GM12878 (cell line): Measurements from ENCODE around the gene NID1. TPM values are rescaled to one million over a fixed set of nuclear protein-coding genes. Genes with fewer than 3 reads are reported as not detected.

Source experiments
- ATAC-seq: fragments of 200-7000 bp; cut with Tn5 transposase; 3 replicates; pipeline ENCODE4 v1.9.1; 2020; ENCODE audit warnings: mild to moderate bottlenecking, moderate library complexity
- BruUV-seq: library from RNA; stranded (reverse); fragments of 400-500 nt; replicated peaks from 2 replicates; lab custom pipeline; 2021; lab: Mats Ljungman, UMichigan
- CTCF ChIA-PET: fragments of 300-600 bp; sonication (Branson Sonifier 250); formaldehyde crosslinking; extraction: SDS; loops from one replicate; lab custom pipeline; 2021; ENCODE audit warnings: inconsistent platforms; lab: Yijun Ruan, JAX
- POLR2A ChIA-PET: fragments of 350-600 bp; formaldehyde crosslinking; extraction: SDS; loops from one replicate; lab custom pipeline; 2021; ENCODE audit warnings: inconsistent platforms; lab: Charles Lee
- RAD21 ChIA-PET: fragments of 300-600 bp; sonication (Branson Sonifier 250); formaldehyde crosslinking; loops from one replicate; lab custom pipeline; 2023; ENCODE audit warnings: antibody characterized with exemption; ENCODE audit not compliant: unreplicated experiment; lab: Charles Lee
- SMC1A ChIA-PET: fragments of 300-600 bp; sonication (Branson Sonifier 250); formaldehyde crosslinking; loops from one replicate; lab custom pipeline; 2023; ENCODE audit not compliant: unreplicated experiment, uncharacterized antibody; lab: Charles Lee
- DNase-seq: peaks from one replicate; pipeline ENCODE4 v3.0.0-alpha.2; 2011; ENCODE audit warnings: low read depth, low spot score
- FAIRE-seq: peaks from 3 replicates; lab custom pipeline; 2011; peaks lifted over from hg19 to GRCh38; lab: Jason Lieb, UNC
- H2AFZ ChIP-seq: 2 replicates; pipeline ENCODE4 v1.6.0; 2011; ENCODE audit warnings: low read depth, low read length, control low read depth; ENCODE audit not compliant: control insufficient read depth
- H3K27ac ChIP-seq: 2 replicates; pipeline ENCODE4 v1.5.1; 2011; ENCODE audit warnings: control low read depth; ENCODE audit not compliant: control insufficient read depth, insufficient read depth
- H3K27me3 ChIP-seq, 2 experiments: replicated peaks in 1 of 2; 2 replicates each; pipeline versions ENCODE4 v1.6.0 to v1.6.1; 2011; ENCODE audit warnings: low read length in 1 of 2; ENCODE audit not compliant: control insufficient read depth in 2 of 2, insufficient read depth in 2 of 2
- H3K36me3 ChIP-seq, 2 experiments: 2 replicates each; pipeline ENCODE4 v1.5.1; 2011; ENCODE audit warnings: low read length in 1 of 2; ENCODE audit not compliant: control insufficient read depth in 2 of 2, insufficient read depth in 2 of 2
- H3K4me1 ChIP-seq: 2 replicates; pipeline ENCODE4 v1.6.1; 2011; ENCODE audit warnings: mild to moderate bottlenecking, low read length, moderate library complexity, mixed read lengths; ENCODE audit not compliant: control insufficient read depth, insufficient read depth
- H3K4me2 ChIP-seq: 2 replicates; pipeline ENCODE4 v1.6.0; 2011; ENCODE audit warnings: control low read depth; ENCODE audit not compliant: control insufficient read depth, insufficient read depth
- H3K4me3 ChIP-seq: fragments of 200-600 bp; sonication (generic); 2 replicates; pipeline ENCODE4 v1.5.1; 2016
- H3K79me2 ChIP-seq: 2 replicates; pipeline ENCODE4 v1.6.0; 2011; ENCODE audit warnings: low read length; ENCODE audit not compliant: control insufficient read depth, insufficient read depth
- H3K9ac ChIP-seq: 2 replicates; pipeline ENCODE4 v1.8.0; 2011; ENCODE audit warnings: low read length, control low read depth, mixed read lengths; ENCODE audit not compliant: control insufficient read depth, insufficient read depth
- H3K9me3 ChIP-seq: replicated peaks from 3 replicates; pipeline ENCODE4 v1.5.1; 2011; ENCODE audit warnings: mild to moderate bottlenecking, low read length; ENCODE audit not compliant: control insufficient read depth, insufficient read depth
- H4K20me1 ChIP-seq: 2 replicates; pipeline ENCODE4 v1.6.0; 2011; ENCODE audit not compliant: control insufficient read depth, insufficient read depth
- BCL3 ChIP-seq: IDR thresholded peaks from 2 replicates; pipeline ENCODE4 v1.6.1; 2011; ENCODE audit warnings: borderline replicate concordance, low read depth, mild to moderate bottlenecking, moderate library complexity, low read length; ENCODE audit not compliant: insufficient read depth, poor library complexity, severe bottlenecking
- IKZF1 ChIP-seq: fragments of 450-650 bp; conservative IDR thresholded peaks from 2 replicates; pipeline ENCODE4 v1.6.1; 2017; ENCODE audit warnings: antibody characterized with exemption, mild to moderate bottlenecking
- NFYB ChIP-seq: IDR thresholded peaks from 2 replicates; pipeline ENCODE4 v1.6.1; 2011; ENCODE audit warnings: low read depth, mild to moderate bottlenecking, low read length, improper control_type of control experiment, moderate library complexity; ENCODE audit not compliant: insufficient read depth
- PAX5 ChIP-seq: IDR thresholded peaks from 2 replicates; pipeline ENCODE4 v1.6.1; 2011; ENCODE audit warnings: low read depth, low read length, borderline replicate concordance
- PML ChIP-seq: IDR thresholded peaks from 2 replicates; pipeline ENCODE4 v1.6.1; 2012; ENCODE audit warnings: low read length, inconsistent platforms
- SMAD1 ChIP-seq: fragments of 450-650 bp; IDR thresholded peaks from 2 replicates; pipeline ENCODE4 v1.6.1; 2018; ENCODE audit warnings: mild to moderate bottlenecking, low read depth; ENCODE audit not compliant: partially characterized antibody
- SREBF2 ChIP-seq: IDR thresholded peaks from 2 replicates; pipeline ENCODE4 v1.6.1; 2012; ENCODE audit warnings: mild to moderate bottlenecking, low read length
- YY1 ChIP-seq: IDR thresholded peaks from 2 replicates; pipeline ENCODE4 v1.6.1; 2011; ENCODE audit warnings: low read depth, mild to moderate bottlenecking, low read length
- ZBTB11 ChIP-seq: fragments of 450-650 bp; formaldehyde crosslinking; IDR thresholded peaks from 2 replicates; pipeline ENCODE4 v1.5.0; 2022; ENCODE audit warnings: mild to moderate bottlenecking, missing genetic modification characterization
- ZBTB4 ChIP-seq: fragments of 450-650 bp; formaldehyde crosslinking; IDR thresholded peaks from 2 replicates; pipeline ENCODE4 v1.4.0; 2022; ENCODE audit warnings: mild to moderate bottlenecking, moderate library complexity
- ZNF24 ChIP-seq: fragments of 450-650 bp; IDR thresholded peaks from 2 replicates; pipeline ENCODE4 v1.6.1; 2017; ENCODE audit warnings: antibody characterized with exemption, mild to moderate bottlenecking
- ZNF274 ChIP-seq: IDR thresholded peaks from one replicate; pipeline ENCODE4 v1.8.0; 2011; ENCODE audit not compliant: insufficient read length, insufficient read depth
- WGBS: methylation state at CpG from one replicate; pipeline ENCODE4 v1.1.6; 2016; ENCODE audit warnings: low lambda C conversion rate; ENCODE audit not compliant: insufficient replicate concordance, insufficient coverage; ENCODE audit errors: missing lambda C conversion rate; 5-methylcytosine and 5-hydroxymethylcytosine counted together
- in situ Hi-C: fragments of 300-500 bp; cut with MboI; formaldehyde crosslinking; loops from 9 replicates; pipeline ENCODE4 v1.14.3; 2018; ENCODE audit warnings: mixed read lengths
- intact Hi-C: fragments of 100-400 bp; cut with micrococcal nuclease; formaldehyde crosslinking; loops from one replicate; pipeline ENCODE4 v1.14.2; 2022; ENCODE audit not compliant: unreplicated experiment
- polyA plus RNA-seq, 11 experiments: library from polyadenylated mRNA; depleted of rRNA in 4 of 11; unstranded in 6 of 11; stranded (reverse) in 5 of 11; fragments of >200 nt; fragmentation: Nextera tagmentation in 4 of 11; fragmentation: Illumina TruSeq in 1 of 11; extraction: Ambion mirVana in 4 of 11; extraction: Trizol in 1 of 11; gene quantifications; 1 replicate in 1 of 11; 2 replicates in 10 of 11; pipeline versions ENCODE4 v1.2.1 to v1.2.3, GENCODE V29; 2011 to 2016; ENCODE audit warnings: inconsistent platforms in 2 of 11, missing spikeins in 2 of 11, low read depth in 1 of 11
- total RNA-seq, 4 experiments: library from RNA; depleted of rRNA in 3 of 4; stranded (reverse); fragments of >200 nt in 3 of 4; fragmentation: Illumina TruSeq in 1 of 4; extraction: Trizol in 1 of 4; gene quantifications; 2 replicates each; pipeline versions ENCODE4 v1.2.1 to v1.2.3, GENCODE V29; 2013 to 2021

NID1 gene
- total and polyA plus RNA-seq, 10 of the 15 experiments (the other 5 are each of a cell fraction or from before 2014, with no cell fraction given) = 4.2 to 25.7 (median 11.3) TPM

- no peak for TF ChIP-seq SMAD1
- TF ChIP-seq IKZF1 = no peak
- no peak for TF ChIP-seq ZNF24
These were observed 114.6 kb downstream of the NID1 start (continued) for GRCh38 chr1:235950318-235950717.

GRCh38 chr1:235948774-235949427 is 116.0 kb downstream of the NID1 start:
- Histone ChIP-seq H3K9me3 (no peaks in the 10 kb centered on the region; the same call in 2 of the 3 replicates), H3K4me3 (no peak overlapping the region), H3K9ac (no peak overlapping the region), H3K79me2 (no peaks in the 10 kb centered on the region), H2AFZ (no peak overlapping the region), H3K4me1 (peaks cover 40% of the 10 kb centered on the region), H3K27ac (no peak overlapping the region), H3K36me3 (no peaks in the 10 kb centered on the region), H3K4me2 (no peak overlapping the region), H3K27me3 (no peaks in the 10 kb centered on the region), H4K20me1 (no peaks in the 10 kb centered on the region)
- CTCF ChIA-PET = interaction anchor here (0.6 to 3.3 kb wide), 10 partner anchors 10 to 165 kb away, joined by 3 to 31 read pairs (median 4); partner anchors contain the start of gene LYST
- no peak for FAIRE-seq
- POLR2A ChIA-PET = interaction anchor here (0.6 to 0.7 kb wide), 4 partner anchors 25 to 812 kb away, joined by 3 to 9 read pairs (median 4); no protein-coding TSS in a partner anchor
- in situ Hi-C loops (no loop called here), intact Hi-C loops (no loop called here)
- BruUV-seq = no TSS peak
- 79% methylated on average over 4 of the region's 4 CpGs for WGBS
- SMC1A ChIA-PET = interaction anchor here (0.7 to 2.8 kb wide), 14 partner anchors 9 to 165 kb away, joined by 3 to 31 read pairs (median 4); no protein-coding TSS in a partner anchor
- no peak for ATAC-seq
- RAD21 ChIA-PET = interaction anchor here (0.6 to 3.3 kb wide), 4 partner anchors 23 to 83 kb away, joined by 3 to 26 read pairs (median 4); partner anchors contain the start of gene LYST
- no peak for DNase-seq
- TF ChIP-seq ZNF24 (no peak), ZBTB4 (CRISPR knock-in tag) (no peak), ZNF274 (no peak), PML (no peak), SREBF2 (no peak), NFYB (no peak), YY1 (no peak), PAX5 (no peak), BCL3 (no peak), ZBTB11 (CRISPR knock-in tag) (no peak)
